COLO668 (cell line): ENCODE results near the gene FIGLA.
"Not testable (repeated sequence)": the region's sequence is repeated elsewhere in the genome, so short reads cannot be mapped to it uniquely, and the experiment has no call there.

Experiments used
- DNase-seq: peaks from one replicate; lab custom pipeline; 2025; ENCODE audit not compliant: unreplicated experiment; lab: John Stamatoyannopoulos, UW

The FIGLA gene

DNA sequence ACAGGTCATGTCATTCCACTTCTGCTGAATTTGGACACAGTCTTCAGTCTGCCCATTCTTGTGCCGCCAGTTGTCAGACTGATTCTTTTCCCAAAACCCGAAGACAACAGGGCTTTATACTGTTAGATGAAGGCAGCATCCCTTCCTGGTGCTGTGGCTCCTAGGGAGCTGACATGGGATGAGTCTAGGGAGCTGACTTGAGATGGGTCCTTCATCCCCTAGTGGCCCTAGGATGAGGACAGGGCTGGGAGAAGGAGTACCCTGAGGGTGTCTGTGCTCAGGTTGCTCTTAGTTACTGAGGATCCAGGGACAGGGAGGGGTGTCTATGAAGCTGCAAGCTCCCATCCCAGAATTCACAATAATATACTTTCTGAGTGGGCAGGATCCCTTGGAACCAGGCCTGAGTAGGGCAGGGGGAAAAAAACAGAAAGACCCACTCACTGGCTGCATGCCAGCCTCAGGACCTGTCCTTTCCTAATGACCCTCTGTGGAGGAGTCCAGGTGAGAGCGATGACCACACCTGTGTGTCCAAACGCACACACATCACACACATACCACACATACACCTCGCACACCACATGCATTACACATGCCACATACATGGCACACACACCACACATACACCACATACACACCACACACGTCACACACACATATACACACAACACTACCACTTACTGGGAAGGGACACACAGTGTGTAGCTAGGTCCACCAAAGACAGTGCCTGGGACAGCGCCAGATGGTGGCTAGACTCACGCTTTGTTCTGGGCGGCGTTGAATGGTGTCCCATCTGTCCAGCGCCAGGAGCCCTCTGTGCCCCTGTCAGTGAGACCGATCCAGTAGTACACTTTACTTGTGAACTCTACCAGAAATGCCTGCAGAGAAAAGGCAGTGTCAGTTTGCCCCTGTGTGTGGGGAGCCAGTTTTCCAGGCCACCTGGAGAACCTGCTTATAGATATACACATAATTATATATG, 18.8 kb upstream of the FIGLA start:
- no peak for DNase-seq

DNA sequence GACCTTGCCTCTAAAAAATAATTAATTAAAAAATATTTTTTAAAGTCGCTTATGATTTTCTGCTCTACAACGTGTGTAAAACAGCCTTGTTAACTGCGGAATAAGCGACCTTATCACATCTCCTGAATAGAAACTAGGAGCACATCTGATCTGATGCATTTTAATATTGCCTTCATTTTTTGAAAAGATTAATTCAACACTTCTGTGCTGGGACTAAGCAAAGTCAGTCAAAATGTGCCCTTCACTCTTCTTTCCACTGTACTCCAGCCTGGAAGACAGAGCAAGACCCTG, 17.3 kb upstream of the FIGLA start:
- DNase-seq = no peak

DNA sequence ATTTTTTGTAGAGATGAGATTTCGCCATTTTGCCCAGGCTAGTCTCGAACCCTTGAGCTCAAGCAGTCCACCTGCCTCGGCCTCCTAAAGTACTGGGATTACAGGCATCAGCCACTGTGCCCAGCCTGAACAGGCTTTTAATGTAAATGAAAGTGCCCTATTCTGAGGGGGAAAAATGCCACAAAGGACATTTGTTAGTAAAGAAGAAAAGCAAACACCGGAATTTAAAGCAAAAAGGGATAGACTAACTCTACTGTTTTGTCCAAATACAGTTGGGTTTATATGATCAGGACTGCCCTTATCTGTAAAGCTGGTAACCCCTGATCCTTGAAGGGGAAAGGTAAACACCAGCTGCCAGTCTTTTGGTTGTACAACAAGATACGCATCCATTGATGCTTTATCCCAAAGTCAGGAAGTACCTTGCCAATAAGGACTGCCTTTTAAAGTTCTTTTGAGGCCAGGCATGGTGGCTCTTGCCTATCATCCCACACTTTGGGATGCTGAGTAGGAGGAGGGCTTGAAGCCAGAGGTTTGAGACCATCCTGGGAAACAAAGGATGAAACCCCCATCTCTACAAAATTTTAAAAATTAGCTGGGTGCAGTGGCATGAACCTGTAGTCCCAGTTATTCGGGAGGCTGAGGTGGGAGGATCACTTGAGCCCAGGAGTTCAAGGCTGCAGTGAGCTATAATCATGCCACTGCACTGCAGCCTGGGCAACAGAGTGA, 16.8 kb upstream of the FIGLA start:
- no peak for DNase-seq

DNA sequence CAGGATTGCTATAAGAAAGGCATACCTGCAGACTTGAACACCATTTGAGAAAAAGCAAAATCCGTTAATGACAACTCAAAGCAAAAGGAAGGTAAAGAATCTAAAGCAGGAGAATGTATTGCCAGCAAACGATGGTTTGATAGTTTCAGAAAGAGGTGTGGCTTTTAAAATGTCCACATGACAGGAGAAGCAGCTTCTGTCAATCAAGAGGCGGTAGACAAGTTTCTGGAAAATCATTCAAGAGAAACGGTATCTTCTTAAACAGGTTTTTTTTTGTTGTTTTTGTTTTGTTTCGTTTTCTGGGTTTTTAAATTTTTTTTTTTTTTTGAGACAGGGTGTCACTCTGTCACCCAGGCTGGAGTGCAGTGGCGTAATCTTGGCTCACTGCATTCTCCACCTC, 16.2 kb upstream of the FIGLA start:
- DNase-seq = no peak

DNA sequence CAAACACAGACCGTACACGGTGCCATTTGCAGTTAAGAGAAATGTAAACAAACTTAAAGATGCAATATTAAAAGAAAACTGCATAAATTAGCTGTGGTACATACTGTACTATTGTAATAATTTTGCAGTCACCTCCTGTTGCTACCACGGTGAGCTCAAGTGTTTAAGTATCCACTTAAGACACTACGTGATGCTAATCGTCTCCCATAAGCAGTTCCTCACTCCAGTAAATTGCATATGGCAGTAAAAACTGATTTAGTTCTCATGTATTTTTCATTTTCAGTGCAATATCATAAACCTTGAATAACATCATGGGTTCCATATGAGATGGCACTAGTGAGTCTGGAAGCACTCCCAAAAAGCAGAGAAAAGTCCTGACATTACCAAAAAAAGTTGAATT, 15.6 kb upstream of the FIGLA start:
- DNase-seq = no peak

DNA sequence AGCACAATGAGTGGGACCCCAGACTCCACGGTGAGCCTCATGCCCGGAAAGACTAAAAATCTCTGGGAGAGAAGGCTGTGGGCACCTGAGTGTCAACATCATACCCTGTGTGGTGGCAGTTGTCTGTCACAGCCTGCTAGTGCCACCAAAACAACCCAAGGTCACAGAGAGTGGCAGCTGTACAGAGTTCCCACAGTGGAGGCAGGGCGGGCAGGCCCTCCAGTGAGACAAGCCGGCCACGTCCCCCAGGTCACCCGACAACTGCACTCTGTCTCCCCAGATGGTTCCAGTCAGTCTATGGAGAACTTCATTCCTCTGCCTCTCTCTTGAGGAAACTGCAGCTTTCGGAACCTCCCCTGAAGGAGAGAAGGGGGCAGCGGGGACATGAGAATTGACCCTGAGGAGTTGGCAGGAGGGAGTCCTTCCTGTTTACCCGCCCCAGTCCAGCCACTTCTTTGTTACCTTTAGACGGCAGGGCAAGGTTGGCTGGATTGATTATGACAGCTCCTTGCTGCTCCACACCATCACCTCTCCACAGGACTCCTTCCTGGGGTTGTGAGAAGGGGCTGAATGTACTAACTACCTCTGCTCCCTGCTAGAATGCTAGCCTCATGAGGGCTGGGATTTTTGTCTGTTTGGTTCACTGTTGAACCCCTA, 11.3 kb upstream of the FIGLA start:
- DNase-seq = no peak

DNA sequence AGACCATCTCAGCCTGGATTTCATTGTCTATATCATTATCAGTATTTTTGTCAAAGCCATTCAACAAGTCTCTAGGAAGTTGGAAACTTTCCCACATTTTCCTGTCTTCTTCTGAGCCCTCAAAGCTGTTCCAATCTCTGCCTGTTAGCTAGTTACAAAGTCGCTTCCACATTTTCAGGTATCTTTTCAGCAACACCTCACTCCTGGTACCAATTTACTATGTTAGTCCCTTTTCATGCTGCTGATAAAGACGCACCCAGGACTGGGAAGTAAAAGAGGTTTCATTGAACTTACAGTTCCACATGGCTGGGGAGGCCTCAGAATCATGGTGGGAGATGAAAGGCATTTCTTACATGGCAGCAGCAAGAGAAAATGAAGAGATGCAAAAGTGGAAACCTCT, 9.3 kb upstream of the FIGLA start:
- DNase-seq = no peak

DNA sequence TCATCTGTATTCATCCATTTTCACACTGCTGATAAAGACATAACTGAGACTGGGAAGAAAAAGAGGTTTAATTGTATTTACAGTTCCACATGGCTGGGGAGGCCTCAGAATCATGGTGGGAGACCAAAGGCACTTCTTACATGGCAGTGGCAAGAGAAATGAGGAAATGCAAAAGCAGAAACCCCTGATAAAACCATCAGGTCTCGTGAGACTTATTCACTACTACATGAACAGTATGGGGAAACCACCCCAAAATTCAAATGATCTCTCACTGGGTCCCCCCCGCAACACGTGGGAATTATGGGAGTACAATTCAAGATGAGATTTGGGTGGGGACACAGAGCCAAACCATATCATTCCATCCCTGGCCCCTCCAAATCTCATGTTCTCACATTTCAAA, 7.6 kb upstream of the FIGLA start:
- not testable (repeated sequence) for DNase-seq

DNA sequence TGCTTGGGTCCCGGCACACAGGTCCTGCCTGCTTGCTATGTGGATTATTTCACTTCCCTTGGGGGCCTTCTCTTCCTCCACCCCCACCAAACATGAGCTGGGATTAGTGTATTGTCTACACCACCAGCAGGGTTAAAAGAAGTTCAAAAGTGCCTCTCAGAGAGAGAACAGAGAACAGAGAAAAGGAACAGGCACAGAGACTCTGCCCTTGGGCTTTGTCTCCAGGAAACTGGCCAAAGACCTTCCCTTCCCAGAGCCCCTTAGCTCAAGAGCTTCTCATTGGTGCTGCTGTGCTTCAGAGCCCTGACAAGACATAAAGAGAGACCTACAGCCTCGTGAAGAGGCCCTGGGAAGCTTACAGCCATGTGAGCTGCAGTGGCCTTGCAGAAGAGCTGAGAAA, 7.1 kb upstream of the FIGLA start:
- no peak for DNase-seq

DNA sequence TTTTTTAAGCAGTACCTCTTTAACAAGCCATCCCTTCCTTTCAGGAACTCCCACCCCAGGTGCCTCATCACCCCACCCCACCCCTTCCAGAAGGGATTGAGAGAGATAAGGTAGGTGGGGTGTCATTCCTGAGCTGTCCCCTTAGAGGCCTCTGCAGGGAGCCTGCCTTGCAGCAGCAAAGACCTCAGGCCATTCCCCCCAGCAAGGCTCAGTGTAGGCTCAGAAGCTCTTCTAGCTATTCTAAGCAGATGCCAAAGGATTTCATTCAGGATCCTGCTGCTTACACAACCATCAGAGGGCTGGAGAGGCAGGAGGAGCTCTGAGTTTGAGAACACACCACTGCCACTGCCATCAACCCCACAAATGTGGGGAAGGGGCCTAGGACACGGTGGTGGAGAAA, 5.8 kb upstream of the FIGLA start:
- DNase-seq = no peak

DNA sequence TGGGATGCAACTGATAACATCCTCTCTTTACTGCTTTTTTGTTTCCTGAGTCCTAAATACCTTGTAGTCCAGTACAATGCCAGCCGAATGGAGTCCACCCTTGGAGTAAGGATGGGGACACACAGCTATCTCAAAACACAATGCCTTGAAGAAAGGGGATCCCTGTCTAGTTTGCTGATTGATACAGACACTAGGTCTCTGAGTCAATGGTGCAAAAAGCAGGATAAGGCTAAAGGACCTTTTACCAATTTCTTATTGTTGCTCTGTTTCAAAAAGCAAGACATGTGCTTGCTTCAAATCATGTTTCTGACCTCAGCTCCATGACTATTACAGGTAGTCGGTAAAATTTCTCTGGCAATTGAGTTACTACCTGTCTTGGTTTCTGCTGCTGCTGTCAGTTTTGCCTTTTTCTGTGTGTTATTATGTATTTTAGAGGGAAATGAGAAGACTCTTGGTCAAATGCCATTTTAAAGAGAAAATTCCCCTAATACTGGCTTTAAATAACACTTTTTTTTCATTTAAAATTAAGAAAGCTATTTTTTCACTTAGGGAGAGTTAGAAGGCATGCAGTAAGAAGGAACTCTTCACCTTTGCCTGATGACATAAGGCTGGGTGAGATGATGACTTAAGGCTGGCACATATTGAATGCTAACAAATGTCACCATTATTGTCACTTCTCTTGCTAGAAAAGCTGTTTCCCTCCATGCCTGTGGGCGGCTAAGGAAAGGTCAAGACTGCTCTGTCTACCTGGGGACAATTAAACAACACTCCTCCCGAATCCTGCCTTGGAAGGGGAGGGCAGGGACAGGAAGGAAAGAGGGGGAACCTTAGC, 4.9 kb upstream of the FIGLA start:
- no peak for DNase-seq

DNA sequence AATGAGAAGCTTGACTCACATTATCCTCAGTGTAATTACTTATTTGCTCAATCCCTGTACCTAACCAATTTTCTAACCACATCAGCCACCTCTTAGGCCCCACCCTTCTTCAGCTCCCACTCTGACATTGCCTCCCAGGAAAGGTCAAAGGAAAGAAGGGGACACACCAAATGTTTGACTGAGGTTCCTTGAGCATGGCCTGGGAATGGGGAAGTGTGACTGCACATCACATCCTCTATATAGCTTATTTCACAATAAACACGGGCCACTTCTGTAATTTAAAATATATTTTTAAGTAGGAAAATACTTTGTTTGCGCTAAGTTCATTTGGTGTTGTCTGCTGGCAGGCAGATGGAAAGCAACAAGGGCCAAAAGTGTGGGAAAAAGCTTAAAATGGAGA, 3.0 kb upstream of the FIGLA start:
- DNase-seq = no peak

DNA sequence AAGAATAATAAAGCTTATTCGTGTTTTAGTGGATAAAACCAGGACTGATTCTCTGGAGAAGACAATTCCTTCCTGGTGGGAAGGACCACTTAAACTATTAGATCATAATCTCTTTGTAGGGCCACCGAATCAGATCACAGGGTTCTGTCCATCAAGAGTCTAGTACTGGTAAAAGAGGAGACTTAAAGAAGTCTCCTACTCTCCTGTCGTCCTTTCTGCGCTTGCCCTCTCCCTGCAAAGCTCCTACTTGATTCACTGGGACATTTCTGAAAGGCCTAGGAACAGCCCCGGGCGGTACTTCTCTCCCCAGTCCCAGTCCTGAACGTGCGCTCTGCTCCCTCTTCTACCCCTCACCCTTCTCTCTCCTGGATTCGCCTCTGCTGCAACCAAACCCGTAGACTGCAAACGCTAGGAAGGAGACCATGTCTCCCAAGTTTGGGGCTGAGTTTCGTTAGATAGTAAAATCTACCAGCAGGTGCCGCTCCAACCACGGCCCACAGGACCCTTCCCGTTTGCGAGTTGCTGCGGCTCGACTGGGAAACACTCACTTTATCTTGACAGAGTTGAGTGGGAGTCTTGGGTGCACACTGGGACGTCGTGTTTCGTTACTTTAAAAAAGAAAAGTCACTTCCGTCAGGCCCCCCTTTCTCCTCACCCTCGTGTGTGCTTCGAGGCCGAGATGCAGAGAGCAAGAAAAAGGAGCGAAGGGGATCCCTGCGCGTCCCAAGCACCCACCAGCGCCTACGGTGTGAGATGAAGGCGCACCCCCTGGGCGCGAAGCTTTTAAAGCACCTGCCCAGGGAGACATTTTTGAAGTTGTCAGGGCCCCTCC, 923 bp downstream of the FIGLA start:
- DNase-seq = peak; percentile 71

DNA sequence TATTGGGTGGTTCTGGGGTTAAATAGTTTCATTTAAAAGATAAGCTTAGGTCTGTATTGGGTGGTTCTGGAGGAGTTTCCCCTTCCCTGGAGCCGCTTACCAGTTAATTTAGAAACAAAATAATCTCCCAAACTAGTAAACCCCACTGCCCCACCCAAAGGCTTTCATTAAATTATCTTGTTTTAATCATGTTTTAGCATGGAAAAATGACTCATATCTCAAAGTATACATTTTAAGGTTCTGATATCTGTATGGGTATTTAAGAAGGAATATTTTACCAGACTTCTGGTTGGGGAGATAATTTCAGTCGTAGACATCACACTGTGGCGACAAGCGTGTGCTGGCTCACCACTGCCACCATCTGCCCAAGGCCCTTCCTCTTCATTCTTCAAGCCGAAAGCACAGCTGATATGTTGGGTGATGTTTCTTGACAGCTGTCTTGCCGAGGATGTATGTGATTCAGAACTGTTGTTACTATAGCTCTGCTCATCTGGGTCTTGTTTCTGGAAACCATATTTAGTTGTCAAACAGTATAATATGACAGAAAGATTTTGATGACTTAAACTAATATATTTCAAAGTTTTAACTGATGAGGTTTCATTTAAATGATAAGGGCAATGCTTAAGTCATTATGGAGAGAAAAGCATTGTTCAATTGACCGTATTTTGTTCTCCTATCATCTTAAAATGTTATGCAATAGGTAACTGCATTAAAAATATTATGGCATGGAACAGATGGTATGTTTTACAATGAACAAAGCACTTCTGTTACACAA, 5.1 kb downstream of the FIGLA start:
- DNase-seq = peak; percentile 25

DNA sequence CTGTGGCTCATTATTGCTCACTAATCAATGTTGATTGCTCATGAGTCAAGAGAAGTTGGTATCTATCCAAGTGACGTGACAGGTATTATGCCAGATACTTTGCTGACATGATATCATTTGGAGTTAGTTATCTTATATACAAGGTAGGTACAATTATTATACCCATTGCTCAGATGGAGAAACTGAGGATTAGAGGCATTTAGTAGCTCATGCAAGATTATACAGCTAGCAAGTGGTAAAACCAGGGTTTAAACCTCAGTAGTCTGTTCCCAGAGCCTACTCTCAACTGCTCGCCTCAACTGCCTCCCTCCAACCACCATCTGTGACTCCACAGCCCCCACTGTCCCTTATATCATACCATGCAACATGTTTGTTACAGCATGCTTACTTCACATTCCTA, 6.1 kb downstream of the FIGLA start:
- DNase-seq = no peak

DNA sequence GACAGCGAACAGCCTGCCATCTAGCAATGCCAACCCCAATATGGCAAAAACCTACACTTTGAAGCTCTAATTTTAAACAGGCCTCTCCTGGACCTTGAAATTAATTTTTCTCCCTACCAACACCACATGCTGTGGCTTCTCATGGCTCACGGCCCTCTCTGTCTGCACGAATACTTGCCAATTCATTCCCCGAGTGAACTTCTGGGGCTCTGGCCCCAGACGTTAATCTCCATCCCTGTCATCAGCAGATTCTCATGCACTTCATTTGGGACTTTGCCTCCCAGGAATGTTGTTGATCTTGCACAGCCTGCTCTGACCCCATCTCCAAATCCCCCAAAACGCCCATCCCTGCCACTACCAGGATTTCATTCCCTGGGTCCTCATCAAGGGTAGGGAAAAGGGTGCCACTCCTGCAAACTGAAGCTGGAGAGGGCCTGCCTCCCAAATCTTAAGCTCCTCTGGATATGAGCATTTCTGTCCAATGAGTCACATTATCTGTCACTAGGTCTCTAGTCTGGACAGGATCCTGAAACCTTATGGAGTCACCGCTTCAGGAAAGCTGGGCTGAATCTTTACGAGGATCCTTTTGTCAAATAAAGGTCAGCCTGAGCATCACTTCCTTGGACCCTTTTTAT, 10.4 kb downstream of the FIGLA start:
- no peak for DNase-seq

DNA sequence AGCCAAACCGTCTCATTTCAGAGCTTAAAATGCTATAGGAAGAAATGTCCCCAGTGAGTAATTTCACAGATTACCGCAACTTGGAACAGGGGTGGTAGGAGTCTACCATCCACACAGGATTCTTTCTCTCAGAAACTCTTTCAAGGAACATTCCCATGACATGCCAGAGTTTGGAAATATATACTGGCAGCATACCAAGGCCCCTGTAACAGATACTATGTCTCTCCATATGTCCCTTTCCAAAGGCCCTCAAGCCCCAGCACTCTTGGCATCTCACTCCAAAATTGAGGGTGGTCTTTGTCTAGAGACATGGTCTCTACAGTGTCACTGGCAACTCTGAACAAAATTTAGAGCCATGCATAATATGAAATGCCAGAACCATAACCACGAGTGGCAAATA, 11.0 kb downstream of the FIGLA start:
- no peak for DNase-seq

DNA sequence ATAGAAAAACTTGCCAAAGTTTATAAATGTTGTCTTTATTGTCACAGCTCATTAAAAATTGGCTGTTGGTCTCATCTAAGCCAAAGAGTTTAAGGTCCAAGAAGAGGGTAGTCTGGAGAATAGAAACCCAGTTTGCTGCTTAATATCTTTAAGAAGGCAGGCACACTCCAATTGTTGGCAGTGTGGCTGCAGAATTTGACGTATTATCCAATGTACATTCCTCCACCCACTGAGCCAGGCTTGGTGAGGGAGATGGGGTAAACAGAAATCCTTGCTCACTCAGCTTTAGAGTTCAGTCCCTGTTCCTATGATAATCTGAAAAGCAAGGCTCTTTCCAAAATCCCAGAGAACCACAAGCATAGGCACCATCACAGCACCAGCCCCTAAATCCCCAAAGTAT, 11.8 kb downstream of the FIGLA start:
- no peak for DNase-seq

DNA sequence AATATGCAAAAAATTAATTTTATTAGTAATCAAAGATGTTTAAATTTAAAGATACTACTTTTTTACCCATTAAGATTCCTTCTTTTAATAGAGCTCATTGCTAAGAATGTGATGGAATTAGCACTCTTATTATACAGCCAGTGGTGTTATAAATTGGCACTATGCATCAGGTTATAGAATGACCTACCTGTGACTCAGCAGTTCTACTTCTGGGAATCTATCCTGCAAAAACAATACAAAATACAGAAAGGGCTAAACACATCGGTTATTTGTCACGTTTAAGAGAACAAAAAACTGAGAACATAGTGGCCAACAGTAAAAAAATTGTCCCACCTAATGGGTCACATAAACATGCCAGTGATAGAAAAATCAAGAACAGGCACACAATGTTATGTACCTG, 13.0 kb downstream of the FIGLA start:
- DNase-seq = no peak
